NCI-H1092 treated with DMSO at 0.1 percent for 48 hours (cell line): ENCODE results near the gene GIT2.
"Not testable (repeated sequence)": the region's sequence is repeated elsewhere in the genome, so short reads cannot be mapped to it uniquely, and the experiment has no call there.

ENCODE experiments used
- DNase-seq: peaks from one replicate; lab custom pipeline; 2025; lab: John Stamatoyannopoulos, UW

Gene GIT2

DNA sequence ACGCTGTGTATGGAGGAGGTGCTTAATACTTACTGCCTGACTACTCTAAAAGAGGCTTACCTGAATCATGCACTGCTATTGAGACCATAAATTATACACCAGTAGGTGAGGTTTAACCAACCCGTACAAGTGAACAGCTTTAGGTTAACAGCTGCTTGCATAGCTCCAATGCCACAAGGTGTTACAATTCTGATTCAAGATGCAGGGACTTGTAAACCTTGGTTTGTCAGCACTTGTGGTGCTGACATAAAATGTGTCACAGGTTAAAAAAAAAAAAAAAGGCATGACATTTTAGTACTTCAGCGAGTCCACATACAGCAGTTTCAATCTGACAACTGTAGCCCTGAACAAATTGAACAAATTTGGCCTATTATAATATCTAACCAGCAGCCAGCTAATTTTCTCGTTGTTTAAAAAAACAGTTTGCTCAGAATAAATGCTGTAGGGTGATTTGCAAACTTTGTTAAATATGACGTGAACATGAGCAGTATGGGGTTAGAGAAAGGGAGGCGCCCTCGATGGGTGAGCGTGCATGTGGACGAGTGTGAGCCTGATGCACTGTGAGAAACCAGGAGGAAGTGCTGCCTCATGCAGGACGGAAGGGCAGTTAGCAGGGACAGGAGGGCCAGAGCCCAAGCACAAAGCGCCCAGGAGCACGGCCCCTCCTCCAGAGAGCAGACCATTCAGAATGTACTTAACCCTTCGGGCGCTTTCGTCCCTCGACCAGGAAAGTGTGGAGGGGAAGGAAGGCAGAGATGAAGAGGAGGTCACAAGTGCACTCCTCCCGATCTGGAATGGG lies 51.4 kb downstream of the GIT2 start:
- DNase-seq = no peak

DNA sequence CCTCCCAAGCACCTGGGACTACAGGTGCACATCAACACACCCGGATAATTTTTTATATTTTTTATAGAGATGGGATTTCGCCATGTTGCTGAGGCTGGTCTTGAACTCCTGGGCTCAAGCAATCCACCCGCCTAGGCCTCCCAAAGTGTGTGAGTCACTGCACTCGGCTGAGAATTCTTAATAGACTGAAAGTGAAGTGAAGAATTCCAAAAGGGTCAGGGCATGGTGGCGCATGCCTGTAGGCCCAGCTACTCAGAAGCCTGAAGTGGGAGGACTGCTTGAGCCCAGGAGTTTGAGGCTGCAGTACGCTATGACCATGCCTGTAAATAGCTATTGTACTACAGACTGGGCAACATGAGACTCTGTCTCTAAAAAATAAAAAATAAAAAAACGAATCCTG lies 52.4 kb downstream of the GIT2 start:
- no peak for DNase-seq

DNA sequence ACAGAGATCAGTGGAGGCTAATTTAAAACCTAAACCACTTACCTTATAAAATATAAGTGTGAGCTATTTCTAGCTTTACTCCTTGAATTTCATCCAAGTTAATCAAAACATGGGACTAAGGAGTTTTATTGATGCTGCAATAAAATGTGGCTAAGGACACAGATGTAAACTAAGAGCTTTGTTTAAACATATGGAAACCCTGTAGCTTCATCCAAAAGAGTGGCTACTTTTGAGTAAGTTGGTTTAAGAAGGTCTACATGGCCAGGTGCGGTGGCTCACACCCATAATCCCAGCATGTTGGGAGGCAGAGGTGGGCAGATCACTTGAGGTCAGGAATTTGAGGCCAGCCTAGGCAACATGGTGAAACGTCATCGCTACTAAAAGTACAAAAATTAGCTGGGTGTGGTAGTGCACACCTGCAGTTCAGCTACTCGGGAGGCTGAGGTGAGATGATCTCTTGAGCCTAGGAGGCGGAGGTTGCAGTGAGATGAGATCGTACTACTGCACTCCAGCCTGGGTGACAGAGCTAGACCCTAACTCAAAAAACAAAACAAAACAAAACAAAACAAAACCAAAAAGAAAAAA lies 55.7 kb downstream of the GIT2 start:
- no peak for DNase-seq

DNA sequence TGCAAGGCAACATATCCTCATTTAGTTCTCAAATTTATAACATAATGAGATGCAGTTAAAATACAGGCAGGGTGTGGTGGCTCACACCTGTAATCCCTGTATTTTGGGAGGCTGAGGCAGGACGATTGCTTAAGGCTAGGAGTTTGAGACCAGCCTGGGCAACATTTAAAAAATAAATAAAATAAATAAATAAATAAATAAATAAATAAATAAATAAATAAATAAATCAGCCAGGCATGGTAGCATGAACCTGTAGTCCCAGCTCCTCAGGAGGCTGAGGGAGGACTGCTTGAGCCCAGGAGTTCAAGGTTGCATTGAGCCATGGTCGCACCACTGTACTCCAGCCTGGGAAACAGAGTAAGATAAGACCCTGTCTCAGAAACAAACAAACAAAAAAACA lies 56.7 kb downstream of the GIT2 start:
- DNase-seq = no peak

DNA sequence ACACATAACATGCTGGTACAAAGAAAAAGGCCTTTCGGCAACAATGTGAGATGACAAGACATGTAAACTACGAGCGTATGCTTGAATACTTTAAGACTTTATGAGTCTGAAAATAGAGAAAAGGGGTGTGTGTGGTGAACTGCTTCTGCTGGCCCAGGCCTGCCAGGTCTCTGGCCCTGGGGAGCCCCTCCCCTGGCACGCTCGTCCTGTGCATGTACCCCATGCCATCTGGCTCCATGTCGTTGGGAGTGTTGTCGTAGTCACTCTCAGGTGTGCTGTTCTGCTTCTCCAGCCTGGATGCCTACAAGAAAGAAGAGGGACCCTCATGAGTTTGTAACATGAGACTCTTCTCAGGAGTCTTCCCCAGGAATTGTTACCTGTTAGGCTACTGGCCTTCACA lies 57.2 kb downstream of the GIT2 start:
- no peak for DNase-seq

DNA sequence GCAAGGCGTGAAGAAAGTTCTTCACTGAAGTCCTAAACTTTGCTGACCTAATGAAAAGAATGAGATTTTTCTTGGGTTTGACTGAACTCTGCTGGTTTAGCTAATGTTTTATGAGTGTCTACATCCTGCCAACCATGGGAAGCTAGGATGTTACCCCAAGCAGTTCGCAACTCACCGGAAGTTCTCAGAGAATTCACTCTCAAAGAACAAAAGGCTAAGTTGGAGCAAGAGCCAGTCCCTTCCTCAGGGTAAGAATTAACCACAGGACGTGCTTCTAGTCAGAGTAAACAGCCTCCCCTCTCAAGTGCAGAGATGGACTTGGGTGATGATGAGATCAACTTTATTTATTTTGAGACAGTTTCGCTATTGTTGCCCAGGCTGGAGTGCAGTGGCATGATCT lies 58.8 kb downstream of the GIT2 start:
- DNase-seq = no peak

DNA sequence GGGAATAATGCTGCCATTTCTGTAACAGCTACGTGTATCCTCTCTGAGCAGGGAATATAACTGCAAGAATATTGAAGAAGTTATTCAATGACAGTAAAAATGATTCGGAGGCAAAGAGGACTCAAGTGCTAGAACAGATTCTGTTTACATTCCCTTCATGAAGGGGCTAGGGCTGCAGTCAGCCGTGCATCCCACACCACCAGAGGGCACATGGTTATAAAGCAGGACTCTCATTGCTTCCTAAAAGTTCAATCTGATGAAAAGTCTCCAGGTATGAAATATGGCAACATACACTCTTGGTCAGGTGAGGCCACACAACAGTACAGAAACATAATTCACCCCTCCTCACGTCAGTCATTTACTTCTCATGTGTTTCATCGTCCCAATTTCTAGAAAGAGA lies 62.1 kb downstream of the GIT2 start:
- DNase-seq = no peak

DNA sequence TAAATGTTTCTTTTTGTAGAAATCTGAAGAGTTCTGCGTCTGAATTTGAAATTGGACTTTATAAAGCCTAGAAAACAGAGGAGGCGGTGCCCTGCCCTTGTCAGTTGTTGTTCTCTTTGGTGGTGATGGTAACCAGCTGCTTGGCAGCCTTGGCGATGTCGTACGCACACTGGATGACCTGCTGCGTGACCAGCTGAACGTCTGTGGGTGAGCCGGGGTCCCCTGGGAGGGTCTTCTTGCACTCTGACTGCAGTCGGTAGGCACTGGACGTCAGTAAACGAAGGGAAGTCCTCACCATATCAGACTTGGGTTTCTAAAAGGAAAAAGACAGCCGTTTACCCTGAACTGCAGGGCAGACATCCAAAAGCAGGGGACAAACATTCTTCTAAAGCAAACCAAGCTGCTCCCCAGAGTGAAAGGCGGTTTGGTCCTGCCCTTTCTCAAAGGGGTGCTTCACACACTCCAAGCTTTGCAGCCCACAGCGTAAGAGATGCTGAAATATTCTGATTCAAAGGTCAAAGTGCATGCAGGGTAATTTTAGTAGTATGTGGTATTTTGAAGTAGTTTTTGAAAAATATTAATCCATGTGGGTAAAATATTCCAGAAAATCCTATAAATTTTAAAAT lies 63.2 kb downstream of the GIT2 start:
- DNase-seq = no peak

DNA sequence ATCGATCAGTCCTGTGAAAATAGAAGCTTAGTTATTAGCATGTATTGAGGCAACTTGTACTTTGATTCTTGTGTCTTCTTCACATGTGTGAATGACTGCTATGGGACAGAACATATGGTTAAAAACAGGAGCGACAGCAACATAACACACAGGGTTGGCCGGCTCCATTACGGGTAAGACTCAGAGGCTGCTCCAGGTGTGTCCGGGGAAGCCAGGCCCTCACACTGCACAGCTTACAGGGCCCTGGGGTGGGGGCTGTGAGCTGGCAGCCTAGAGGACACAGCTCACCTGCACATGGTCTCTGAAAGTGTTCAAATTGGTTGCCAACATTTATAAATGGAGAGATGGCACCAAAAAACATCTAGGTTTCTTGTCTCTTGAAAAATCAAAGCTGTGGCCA lies 65.0 kb downstream of the GIT2 start:
- DNase-seq = no peak

DNA sequence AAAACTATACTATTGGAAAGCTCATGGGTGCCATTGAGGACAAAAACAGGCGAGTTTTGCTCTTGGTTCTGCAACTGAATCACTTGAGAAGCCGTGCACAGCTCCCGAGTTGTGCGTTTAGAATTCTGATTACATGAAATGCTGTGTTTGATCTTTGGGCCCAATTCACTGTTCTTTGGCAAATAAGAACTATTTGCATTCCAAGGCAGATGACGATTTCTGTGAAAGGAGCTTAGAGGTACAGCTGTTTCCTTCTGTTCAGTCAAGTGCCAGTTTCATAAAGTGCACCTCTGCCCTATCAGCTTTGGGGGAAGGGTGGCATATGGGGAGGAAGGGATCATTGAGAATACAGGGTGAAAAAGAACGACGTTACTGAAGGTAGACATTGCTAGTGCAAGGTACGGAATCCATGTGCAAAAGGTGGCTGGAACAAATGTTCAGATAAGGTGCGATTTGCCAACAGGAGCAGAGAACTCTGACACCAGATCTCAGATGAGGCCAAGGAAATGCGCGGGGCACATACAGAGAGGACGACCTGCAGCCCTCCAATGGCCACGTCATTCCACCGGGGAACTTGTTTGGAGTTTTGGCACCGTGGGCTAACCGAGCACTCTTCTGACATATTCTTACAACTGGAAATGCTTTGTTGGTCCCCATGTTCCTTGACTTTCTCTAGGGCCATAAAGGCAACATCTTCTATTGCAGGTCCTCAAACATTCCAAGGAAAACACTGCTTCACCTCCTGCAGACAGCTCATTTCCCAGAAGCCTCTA lies 66.0 kb downstream of the GIT2 start:
- no peak for DNase-seq

DNA sequence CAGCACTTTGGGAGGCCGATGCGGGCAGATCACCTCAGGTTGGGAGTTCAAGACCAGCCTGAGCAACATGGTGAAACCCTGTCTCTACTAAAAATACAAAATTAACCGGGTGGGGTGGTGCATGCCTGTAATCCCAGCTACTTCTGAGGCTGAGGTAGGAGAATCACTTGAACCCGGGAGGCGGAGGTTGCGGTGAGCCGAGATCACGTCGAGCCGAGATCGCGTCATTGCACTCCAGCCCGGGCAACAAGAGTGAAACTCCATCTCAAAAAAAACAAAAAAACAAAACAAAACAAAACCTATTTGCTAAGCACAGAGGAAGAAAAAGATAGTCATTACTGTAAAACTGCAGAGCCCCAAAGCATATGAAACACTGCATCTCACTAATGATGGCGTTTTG lies 66.8 kb downstream of the GIT2 start:
- not testable (repeated sequence) for DNase-seq

DNA sequence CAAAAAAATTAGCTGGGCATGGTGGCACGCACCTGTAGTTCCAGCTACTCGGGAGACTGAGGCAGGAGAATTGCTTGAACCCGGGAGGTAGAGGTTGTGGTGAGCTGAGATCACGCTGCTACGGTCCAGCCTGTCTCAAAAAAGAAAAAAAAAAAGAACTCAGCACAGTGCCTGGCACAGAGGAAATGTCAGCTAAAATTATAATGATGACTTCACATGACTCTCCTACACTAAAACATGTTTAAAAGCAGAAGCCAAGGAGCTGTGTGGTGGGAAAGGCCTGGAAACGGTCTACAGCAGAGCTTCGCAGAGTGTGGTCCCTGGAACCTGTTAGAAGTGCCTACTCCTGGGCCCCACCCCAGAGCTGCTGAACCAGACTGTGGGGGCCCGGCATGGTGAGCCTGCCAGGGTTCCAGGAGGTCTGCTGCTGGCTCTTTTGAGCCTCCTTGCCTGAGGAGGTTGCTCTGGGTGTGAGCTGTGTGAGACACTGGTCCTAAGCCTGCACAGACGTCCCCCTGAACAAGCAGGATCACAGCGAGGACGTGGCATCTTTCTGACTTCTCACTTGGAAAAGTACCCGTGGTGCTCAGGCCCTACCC lies 68.0 kb downstream of the GIT2 start:
- DNase-seq = no peak

DNA sequence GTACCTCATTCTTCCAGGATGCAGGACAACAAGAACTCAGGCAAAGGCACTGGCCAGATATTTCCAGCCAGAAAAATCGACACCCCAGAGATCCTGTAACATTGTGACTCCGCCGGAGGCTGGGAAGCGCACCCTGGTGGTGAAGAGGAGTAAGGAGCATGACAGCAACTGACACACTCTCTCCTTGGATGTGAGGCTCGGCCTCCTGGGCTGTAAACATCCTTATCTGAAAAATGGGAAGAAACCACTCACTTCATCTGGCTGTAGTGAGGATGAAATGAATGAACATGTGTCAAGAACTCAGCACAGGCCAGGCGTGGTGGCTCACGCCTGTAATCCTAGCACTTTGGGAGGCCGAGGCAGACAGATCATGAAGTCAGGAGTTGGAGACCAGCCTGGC lies 68.5 kb downstream of the GIT2 start:
- DNase-seq = no peak

DNA sequence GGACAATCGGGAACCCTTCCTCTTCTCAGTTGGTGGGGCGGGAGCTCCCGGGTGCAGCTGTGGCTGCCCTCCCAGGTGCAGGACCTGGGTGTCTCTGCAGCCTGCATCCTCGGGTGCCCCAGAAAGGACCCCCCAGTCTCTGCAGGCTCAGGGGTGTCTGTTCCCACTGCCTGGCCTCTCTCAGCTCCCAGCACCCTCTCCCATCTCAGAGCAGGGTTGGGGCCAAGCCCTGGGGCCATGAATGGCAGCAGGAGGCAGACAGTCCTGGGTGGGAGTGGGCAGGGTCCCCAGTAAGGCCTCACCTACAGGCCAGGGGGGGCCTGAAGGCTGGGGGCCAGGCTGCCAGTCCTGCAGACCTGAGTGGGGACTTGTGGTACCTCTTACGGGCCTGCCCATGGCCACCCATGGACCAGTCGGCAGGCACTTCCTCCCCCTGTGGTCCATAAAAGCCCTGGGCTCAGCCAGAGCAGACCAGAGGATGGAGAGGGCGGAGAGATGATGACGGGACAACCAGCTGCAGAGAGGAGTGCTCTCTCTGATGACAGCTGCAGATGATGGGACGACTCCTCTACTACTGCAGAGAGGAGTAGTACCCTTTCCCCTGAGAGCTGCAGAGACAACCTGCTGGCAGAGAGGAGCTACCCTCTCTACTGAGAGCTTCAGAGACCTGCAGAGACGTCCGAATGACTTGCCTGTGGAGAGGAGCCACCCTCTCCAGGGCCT lies 69.5 kb downstream of the GIT2 start:
- no peak for DNase-seq

DNA sequence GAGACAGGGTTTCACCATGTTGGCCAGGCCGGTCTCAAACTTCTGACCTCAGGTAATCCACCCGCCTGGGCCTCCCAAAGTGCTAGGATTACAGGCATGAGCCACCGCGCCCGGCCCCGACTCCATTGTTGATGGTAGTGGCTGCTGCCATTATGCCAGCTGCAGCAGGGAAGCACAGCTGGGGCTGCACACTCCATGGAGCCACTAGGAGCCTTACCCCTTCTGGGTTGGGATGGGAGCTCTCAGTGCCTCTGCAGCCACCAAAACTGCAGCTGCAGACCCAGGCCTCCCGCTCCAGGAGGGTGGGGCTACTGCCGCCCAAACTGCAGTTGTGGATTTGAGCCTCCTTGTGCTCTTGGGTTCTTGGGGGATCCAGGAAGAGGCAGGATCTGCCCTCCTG lies 70.2 kb downstream of the GIT2 start:
- no peak for DNase-seq

DNA sequence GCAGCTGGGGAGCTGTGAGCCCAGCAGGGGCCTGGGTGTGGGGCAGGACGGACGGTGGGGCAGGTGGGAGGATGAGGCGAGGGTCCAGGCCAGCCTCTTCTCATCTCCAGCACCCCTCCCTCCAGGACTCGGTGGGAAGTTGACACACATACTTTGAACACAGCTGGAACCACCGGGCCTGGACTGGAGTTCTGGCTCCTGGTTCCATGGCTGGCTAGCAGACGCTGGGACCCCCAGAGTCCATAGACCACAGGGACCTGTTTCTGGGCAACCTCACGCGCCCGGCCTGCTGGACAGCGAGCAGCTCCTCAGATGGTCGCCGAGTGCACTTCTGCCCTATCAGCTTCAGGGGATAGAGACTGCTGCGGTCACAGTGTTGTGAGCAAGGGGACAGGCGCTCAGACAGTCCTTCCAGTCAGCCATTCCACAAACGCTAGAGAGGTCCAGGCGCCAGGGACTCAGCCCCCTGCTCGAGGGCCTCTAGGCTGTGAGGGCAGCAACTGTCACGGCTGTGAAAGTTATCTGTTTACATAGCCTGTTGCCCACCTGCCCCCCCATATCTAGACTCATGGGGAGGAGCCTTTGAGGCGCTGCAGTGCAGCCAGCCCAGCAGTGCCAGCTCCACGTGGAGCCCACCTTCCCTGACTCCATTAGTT lies 70.9 kb downstream of the GIT2 start:
- no peak for DNase-seq

DNA sequence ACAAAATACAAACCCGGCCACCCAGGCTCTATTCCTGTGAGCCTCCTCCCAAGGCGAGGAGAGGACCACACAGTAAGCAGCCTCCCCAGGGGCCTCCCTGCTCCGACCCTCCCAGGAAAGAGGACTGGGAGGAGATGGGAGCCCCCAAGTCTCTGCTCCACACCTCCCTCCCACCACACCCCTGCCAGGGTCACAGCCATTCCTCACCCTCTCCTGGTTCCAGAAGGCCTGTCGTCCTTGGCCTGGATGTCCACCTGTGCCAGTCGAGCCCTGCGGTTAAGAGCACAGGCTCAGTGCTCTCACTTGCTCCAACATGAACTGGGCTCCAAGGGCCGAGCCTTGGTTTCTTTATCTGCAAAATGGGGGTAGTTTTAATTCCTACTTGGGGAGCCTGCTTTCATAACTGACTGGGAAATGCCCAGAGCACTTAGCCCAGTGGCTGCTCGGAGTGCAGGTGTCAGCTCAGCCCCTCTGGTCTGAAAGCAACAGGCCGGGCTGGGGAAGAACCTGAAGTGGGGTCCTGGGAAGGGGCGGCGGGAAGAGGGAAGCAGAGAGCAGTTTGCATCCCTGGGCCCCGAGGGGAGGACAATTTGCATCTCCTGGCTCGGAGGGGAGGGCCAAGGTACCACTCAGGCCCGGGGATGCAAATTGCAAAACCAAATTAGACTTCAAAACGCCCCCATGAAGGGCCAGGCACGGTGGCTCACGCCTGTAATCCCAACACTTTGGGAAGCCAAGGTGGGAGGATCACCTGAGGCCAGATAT lies 72.5 kb downstream of the GIT2 start:
- DNase-seq = no peak

DNA sequence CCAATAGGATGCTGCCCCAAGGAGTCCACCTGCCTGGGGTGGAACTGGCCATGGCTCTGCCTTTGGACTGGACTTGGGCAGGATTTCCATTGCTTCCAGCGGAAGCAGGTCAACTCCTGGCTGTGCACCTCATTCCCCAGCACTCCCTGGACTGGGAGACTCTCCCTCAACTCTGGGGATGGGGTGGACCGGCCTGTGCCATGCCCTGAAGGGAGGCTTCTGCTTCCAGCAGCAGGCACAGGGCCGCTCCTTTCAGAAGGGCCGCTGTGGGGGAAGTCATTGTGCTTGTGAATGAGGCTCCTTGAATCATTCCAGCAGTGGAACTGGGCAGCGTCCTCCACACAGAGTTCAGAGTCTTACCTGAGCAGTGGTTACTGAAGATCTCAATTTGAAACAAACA lies 73.1 kb downstream of the GIT2 start:
- no peak for DNase-seq

DNA sequence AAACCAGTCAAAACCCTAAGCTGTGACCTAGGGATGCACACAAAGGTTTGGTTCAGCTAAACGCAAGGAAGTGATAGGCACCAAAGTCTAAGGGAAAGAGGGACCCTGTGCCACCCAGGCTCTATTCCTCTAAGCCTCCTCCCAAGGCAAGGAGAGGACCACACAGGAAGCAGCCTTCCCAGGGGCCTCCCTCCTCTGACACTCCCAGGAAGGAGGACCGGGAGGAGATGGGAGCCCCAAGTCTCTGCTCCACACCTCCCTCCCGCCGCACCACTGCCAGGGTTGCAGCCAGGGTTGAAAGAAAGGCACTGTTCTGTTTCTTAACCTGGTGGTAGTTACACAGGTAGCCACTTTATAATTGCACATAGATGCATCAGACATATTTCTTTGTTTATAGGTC lies 74.2 kb downstream of the GIT2 start:
- DNase-seq = no peak

DNA sequence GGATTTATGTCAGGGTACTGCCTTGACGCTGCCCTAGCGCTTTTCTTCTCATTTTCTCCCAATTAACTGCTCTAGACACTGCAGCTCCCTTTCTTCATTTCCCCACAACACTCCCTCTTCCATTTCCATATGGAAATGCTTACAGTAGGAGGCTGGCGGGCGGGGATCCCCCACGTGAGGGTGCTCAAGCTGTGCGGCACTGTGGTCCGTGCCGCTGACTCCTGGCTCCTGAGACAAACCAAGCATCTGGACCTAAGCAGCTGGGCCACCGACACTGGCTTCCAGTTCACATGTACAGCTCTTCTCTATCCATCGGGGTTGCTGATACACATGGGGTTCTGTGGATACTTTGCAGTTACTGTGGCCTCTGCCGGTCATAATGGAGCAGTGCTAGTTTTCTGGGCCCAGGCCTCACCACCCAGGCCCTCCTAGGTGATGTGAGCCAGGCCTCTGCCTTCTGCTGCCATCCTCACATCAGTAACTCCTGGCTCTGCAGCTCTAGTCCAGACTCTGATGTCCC lies 75.8 kb downstream of the GIT2 start:
- DNase-seq = no peak
